Osteoblast (primary cell): ENCODE measurements around the gene ALDH7A1. TPM values are rescaled to one million over a fixed set of nuclear protein-coding genes. Genes with fewer than 3 reads are reported as not detected.
A peak's percentile ranks its signal among the peaks of the same experiment; 100 is the strongest.

ENCODE experiments used
- DNase-seq: peaks from one replicate; pipeline ENCODE4 v3.0.0; 2011; ENCODE audit warnings: low spot score, mixed read lengths; ENCODE audit not compliant: insufficient read length; ENCODE audit errors: missing footprints
- H2AFZ ChIP-seq: 2 replicates; pipeline ENCODE4 v1.6.0; 2011; ENCODE audit warnings: mild to moderate bottlenecking, low read length
- H3K27ac ChIP-seq: 2 replicates; pipeline ENCODE4 v1.5.1; 2011; ENCODE audit warnings: mild to moderate bottlenecking, low read depth, low read length, moderate library complexity
- H3K27me3 ChIP-seq: 2 replicates; pipeline ENCODE4 v1.6.0; 2012; ENCODE audit warnings: mild to moderate bottlenecking, control low read depth, inconsistent platforms, low read length, moderate library complexity; ENCODE audit not compliant: insufficient read depth
- H3K36me3 ChIP-seq: 2 replicates; pipeline ENCODE4 v1.5.1; 2011; ENCODE audit warnings: mild to moderate bottlenecking, low read length, control low read depth, moderate library complexity; ENCODE audit not compliant: insufficient read depth
- H3K4me1 ChIP-seq: 2 replicates; pipeline ENCODE4 v1.5.1; 2011; ENCODE audit warnings: mild to moderate bottlenecking, low read length, control low read depth, moderate library complexity; ENCODE audit not compliant: insufficient read depth
- H3K4me2 ChIP-seq: 2 replicates; pipeline ENCODE4 v1.6.0; 2011; ENCODE audit warnings: mild to moderate bottlenecking, low read length; ENCODE audit not compliant: insufficient read depth
- H3K4me3 ChIP-seq: fragments of 200-600 bp; sonication (generic); 3 replicates; pipeline ENCODE4 v1.5.1; 2012; ENCODE audit warnings: mild to moderate bottlenecking, low read length, inconsistent platforms; ENCODE audit not compliant: insufficient read depth
- H3K79me2 ChIP-seq: 2 replicates; pipeline ENCODE4 v1.6.0; 2012; ENCODE audit warnings: mild to moderate bottlenecking, low read length, control low read depth, inconsistent platforms; ENCODE audit not compliant: insufficient read depth
- H3K9me3 ChIP-seq: 2 replicates; pipeline ENCODE4 v1.5.1; 2011; ENCODE audit warnings: low read depth, low read length, control low read depth
- H4K20me1 ChIP-seq: 2 replicates; pipeline ENCODE4 v1.6.0; 2012; ENCODE audit warnings: mild to moderate bottlenecking, low read length, control low read depth; ENCODE audit not compliant: insufficient read depth
- total RNA-seq: library from RNA; depleted of rRNA; stranded (reverse); fragments of >200 nt; gene quantifications from 2 replicates; pipeline ENCODE4 v1.2.3, GENCODE V29; 2012
- TF ChIP-seq, protein P1 (sequence below): IDR thresholded peaks from 2 replicates; pipeline ENCODE4 v1.5.1; 2011; ENCODE audit warnings: mild to moderate bottlenecking, low read depth, low read length, moderate library complexity; ENCODE audit errors: extremely low read depth

Gene ALDH7A1
- total RNA-seq, 1 donor: 39.1 TPM

DNA sequence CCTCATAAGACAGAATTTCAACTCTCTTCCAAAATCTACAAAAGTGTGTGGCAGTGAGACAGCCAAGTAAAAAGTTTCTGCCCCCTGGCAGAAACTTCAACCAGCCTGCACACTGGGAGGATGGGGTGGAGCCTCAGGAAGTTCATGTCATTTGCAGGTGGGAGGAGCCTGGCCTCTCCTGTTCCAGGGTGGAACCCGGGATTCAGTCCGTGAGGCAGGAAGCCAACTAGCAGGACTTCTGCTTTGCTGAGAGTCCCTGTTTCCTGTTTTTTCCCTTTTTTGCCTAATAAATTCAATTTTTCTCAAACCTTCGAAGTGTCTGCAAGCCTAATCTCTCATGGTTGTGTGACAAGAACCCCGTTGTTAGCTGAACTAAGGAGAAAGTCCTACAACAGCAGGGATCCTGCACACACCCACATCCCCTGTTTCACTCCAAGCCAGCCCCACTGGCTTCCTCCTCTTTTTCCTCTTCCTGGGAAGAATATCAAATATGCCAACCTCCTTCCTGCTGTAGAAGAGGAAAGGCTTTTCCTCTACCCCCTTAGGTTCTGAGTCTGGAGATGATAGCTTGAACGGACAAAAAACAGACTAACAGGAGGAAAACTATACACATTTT lies 69.3 kb downstream of the ALDH7A1 start:
- H3K27ac ChIP-seq: no peak overlapping the region
- no peaks in the 10 kb centered on the region for H3K36me3 ChIP-seq
- H3K4me3 ChIP-seq: no peak overlapping the region
- H3K9me3 ChIP-seq: no peaks in the 10 kb centered on the region
- TF ChIP-seq, protein P1, sequence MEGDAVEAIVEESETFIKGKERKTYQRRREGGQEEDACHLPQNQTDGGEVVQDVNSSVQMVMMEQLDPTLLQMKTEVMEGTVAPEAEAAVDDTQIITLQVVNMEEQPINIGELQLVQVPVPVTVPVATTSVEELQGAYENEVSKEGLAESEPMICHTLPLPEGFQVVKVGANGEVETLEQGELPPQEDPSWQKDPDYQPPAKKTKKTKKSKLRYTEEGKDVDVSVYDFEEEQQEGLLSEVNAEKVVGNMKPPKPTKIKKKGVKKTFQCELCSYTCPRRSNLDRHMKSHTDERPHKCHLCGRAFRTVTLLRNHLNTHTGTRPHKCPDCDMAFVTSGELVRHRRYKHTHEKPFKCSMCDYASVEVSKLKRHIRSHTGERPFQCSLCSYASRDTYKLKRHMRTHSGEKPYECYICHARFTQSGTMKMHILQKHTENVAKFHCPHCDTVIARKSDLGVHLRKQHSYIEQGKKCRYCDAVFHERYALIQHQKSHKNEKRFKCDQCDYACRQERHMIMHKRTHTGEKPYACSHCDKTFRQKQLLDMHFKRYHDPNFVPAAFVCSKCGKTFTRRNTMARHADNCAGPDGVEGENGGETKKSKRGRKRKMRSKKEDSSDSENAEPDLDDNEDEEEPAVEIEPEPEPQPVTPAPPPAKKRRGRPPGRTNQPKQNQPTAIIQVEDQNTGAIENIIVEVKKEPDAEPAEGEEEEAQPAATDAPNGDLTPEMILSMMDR: no peak
- peak overlapping the region; percentile 77 for H2AFZ ChIP-seq
- no peak overlapping the region for H3K4me2 ChIP-seq
- H3K4me1 ChIP-seq: peaks cover 20% of the 10 kb centered on the region
- H3K27me3 ChIP-seq: no peaks in the 10 kb centered on the region
- no peaks in the 10 kb centered on the region for H3K79me2 ChIP-seq
- no peaks in the 10 kb centered on the region for H4K20me1 ChIP-seq
- peak; percentile 69 for DNase-seq

DNA sequence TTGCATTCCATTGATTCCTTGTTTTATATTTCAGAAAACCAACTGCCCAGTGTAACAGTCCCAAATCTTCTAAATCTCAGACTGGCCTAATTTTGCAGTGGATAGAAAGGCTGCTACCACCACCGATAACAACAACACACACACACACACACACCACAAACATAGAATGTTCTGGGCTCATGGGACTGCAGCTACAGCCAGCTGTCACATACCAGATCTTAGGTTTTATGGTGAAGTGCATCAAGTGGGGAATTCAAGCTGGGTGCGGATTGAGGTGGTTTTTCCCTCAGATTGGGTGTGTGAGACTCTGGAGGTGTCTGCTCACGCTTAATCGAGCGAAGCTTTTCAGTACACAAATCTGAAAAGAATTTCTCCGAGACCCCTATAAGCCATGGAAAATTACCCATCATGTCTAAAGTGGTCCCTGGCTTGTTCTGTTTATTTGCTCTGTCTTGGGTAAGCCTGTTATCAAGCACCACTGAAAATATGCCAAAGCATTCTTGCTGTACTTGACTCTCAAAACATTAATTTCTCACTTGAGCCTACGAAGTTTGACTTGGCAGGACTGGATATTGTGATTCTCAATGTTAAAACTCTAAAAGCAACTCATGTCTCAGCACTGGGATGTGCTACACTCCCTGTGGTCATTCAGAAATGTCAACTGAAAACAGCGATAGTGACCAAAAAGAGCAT lies 71.1 kb downstream of the ALDH7A1 start:
- Histone ChIP-seq H3K27me3 (no peaks in the 10 kb centered on the region), H2AFZ (peak overlapping the region; percentile 32), H4K20me1 (no peaks in the 10 kb centered on the region), H3K9me3 (no peaks in the 10 kb centered on the region), H3K27ac (no peak overlapping the region), H3K36me3 (no peaks in the 10 kb centered on the region), H3K4me3 (no peak overlapping the region), H3K79me2 (no peaks in the 10 kb centered on the region), H3K4me1 (peaks cover 28% of the 10 kb centered on the region), H3K4me2 (no peak overlapping the region)
- TF ChIP-seq, protein P1: no peak
- DNase-seq: peak; percentile 21

DNA sequence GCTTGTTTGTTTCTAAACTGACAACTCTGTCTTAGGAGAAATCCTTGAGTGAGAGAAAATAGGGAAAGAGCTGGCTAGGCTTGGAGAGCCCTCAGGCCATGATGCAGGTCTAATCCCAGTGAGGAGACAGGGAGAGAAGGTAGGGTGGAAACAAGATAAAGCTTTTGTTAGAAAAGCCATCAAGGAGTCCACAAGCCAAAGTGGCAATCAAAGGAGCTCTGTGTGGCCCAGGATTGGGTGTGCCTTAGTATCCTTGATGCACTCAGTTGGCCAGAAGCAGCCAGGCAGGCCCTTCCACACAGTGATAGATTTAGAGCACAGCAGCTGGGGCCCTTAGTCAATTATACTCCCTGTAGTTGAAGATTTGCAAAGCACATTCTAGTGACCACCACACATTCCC lies 73.9 kb downstream of the ALDH7A1 start:
- DNase-seq: no peak
- H2AFZ ChIP-seq: no peak overlapping the region

DNA sequence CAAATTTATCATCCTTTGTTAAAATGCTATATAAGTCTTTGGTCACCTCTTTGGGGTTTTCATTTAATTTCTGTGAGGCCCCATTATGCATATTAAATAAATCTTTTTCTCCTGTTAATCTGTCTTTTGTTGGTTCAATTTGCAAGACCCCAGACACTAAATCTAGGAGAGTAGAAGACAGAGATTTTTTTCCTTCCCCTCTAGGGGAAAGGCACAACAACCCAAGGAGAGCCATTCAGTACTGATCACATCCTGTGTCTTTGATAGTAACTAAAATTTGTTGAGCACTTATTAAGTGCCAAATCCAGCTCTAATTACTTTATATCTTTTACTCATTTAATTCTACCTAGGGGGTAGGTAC lies 74.4 kb downstream of the ALDH7A1 start:
- Histone ChIP-seq H3K9me3 (no peaks in the 10 kb centered on the region), H2AFZ (no peak overlapping the region), H4K20me1 (no peaks in the 10 kb centered on the region), H3K4me1 (peaks cover 19% of the 10 kb centered on the region), H3K4me3 (no peak overlapping the region), H3K36me3 (no peaks in the 10 kb centered on the region), H3K79me2 (no peaks in the 10 kb centered on the region), H3K27me3 (no peaks in the 10 kb centered on the region), H3K27ac (no peak overlapping the region), H3K4me2 (peak overlapping the region; percentile 41)
- DNase-seq: no peak
- TF ChIP-seq, protein P1: no peak

More for the DNA sequence above, 73.9 kb downstream of the ALDH7A1 start:
- no peak overlapping the region for H3K27ac ChIP-seq
- no peaks in the 10 kb centered on the region for H4K20me1 ChIP-seq
- H3K36me3 ChIP-seq: no peaks in the 10 kb centered on the region
- no peak overlapping the region for H3K4me2 ChIP-seq
- no peaks in the 10 kb centered on the region for H3K27me3 ChIP-seq
- H3K9me3 ChIP-seq: no peaks in the 10 kb centered on the region
- H3K79me2 ChIP-seq: no peaks in the 10 kb centered on the region
- H3K4me1 ChIP-seq: peaks cover 19% of the 10 kb centered on the region
- no peak overlapping the region for H3K4me3 ChIP-seq
- TF ChIP-seq, protein P1: no peak
